GM12875 (cell line): Measurements from ENCODE around the gene MPPED2.

Experiments
- H3K4me3 ChIP-seq: one replicate; pipeline ENCODE4 v1.5.1; 2011; ENCODE audit warnings: low read depth, low read length, control low read depth
- TF ChIP-seq, protein P1 (sequence below): IDR thresholded peaks from 2 replicates; pipeline ENCODE4 v1.5.1; 2011; ENCODE audit warnings: low read depth, mild to moderate bottlenecking, control low read depth, inconsistent platforms, low read length, moderate library complexity, borderline replicate concordance; ENCODE audit not compliant: insufficient read depth

MPPED2 gene

DNA sequence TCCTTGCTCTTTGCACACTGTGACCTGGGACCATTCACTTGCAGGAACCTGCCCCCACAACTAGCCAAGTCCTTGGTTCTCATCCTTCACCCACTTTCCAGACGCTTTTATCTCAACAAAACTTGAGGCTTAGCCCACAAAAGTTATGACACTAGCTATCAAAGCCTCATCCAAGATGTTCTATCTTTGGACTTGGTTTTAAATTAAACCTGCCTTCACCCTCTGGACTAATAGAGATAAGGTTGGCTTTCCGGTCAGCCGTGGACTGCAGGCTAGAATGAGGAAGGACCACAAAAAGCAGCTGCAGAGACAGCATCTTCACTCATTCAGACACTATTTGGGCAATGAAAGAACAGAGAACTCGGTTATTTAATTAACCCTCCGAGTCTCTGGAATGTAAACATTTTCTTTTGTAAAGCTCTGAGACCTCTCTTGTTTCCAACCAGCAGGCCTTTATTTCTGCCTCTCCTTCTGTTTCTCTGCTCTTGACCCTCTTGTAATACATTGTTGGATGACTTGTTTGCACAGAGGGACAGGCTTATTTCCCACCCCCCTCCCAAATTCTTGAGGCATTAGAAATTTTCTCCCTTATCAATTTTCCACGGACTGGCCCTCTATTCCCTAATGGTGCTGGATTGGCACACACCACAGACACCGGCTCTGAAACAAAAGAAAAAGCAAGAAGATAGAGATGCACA lies 221.9 kb downstream of the MPPED2 start:
- H3K4me3 ChIP-seq, result no peak overlapping the region

DNA sequence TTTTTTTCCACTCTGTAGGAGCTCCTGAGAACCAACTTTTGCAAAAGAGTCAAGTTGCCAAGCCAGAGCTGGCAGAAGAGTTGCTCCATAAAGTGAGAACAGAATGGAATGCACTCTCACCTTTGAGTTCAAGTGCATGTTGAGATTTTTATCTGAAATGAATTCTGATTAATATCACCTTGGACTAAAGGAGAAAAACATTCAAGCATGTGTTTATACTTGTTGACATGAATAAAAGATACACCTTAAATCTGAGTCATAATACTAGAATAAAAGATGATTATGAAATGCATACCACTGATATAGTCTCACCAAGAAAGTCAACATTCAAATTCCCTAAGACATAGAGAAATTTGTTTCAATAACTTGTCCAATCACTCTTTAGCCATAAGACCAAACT lies 225.4 kb downstream of the MPPED2 start:
- H3K4me3 ChIP-seq, result no peak overlapping the region
- TF ChIP-seq, protein P1, sequence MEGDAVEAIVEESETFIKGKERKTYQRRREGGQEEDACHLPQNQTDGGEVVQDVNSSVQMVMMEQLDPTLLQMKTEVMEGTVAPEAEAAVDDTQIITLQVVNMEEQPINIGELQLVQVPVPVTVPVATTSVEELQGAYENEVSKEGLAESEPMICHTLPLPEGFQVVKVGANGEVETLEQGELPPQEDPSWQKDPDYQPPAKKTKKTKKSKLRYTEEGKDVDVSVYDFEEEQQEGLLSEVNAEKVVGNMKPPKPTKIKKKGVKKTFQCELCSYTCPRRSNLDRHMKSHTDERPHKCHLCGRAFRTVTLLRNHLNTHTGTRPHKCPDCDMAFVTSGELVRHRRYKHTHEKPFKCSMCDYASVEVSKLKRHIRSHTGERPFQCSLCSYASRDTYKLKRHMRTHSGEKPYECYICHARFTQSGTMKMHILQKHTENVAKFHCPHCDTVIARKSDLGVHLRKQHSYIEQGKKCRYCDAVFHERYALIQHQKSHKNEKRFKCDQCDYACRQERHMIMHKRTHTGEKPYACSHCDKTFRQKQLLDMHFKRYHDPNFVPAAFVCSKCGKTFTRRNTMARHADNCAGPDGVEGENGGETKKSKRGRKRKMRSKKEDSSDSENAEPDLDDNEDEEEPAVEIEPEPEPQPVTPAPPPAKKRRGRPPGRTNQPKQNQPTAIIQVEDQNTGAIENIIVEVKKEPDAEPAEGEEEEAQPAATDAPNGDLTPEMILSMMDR, result no peak

More for the DNA sequence above, 221.9 kb downstream of the MPPED2 start:
- TF ChIP-seq, protein P1, result no peak
